ENCODE data around the gene TREML2. TPM values are rescaled to one million over a fixed set of nuclear protein-coding genes. Genes with fewer than 3 reads are reported as not detected.

The TREML2 gene
- polyA plus RNA-seq, 1 donor (not counting 4 experiments of a cell fraction or from before 2014, with no cell fraction given), result 0.03 TPM

DNA sequence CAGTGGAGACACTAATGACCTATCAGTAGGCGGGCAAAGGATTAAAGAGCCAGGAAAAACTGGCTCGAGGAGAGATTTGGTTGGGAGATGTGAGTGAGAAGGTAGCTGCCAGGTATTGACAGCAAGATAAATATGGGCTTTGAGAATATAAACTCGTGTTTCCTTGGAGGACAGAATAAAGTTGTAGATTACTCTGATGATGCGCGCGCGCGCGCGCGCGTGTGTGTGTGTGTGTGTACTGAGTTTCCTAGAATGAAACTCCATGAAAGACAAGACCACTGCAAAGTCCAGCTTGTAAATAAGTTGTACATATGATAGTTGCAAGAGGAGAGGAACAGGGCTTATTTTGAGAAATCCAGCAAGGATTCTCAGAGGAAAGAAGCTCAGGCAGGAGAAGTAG is 24.8 kb downstream of the TREML2 start:
- Histone ChIP-seq H3K4me2 (ENCODE audit: control insufficient read depth, extremely low read depth, insufficient read depth, low read depth, low read length) (no peak overlapping the region), H3K9me1 (ENCODE audit: control insufficient read depth, extremely low read depth, insufficient read depth, low read length) (no peaks in the 10 kb centered on the region), H3K27me3 (ENCODE audit: control insufficient read depth, extremely low read depth, insufficient read depth, low read length) (peaks cover 10% of the 10 kb centered on the region), H3K36me3 (ENCODE audit: control insufficient read depth in 2 of 2, extremely low read depth in 1 of 2, insufficient read depth in 2 of 2, low read length in 2 of 2) (no peaks in the 10 kb centered on the region), H3K9ac (ENCODE audit: control insufficient read depth, extremely low read depth, insufficient read depth, low read length) (no peak overlapping the region), H3K4me3 (ENCODE audit: control insufficient read depth in 2 of 3, extremely low read depth in 1 of 3, insufficient read depth in 2 of 3, low read depth in 1 of 3, low read length in 3 of 3) (no peak overlapping the region), H3K79me2 (ENCODE audit: control insufficient read depth, insufficient read depth, low read length) (no peaks in the 10 kb centered on the region), H4K20me1 (ENCODE audit: control insufficient read depth, extremely low read depth, insufficient read depth, low read length) (no peaks in the 10 kb centered on the region), H3K27ac (ENCODE audit: control insufficient read depth, insufficient read depth, low read length) (no peak overlapping the region), H2AFZ (ENCODE audit: control insufficient read depth, low read length) (no peak overlapping the region), H3K4me1 (ENCODE audit: control insufficient read depth, extremely low read depth, insufficient read depth, low read length) (no peaks in the 10 kb centered on the region), H3K9me3 (ENCODE audit: control insufficient read depth, low read depth, low read length) (no peaks in the 10 kb centered on the region)
- DNase-seq (ENCODE audit: low read depth, low spot score) (no peak), FAIRE-seq (no peak)
- TF ChIP-seq, protein P1, sequence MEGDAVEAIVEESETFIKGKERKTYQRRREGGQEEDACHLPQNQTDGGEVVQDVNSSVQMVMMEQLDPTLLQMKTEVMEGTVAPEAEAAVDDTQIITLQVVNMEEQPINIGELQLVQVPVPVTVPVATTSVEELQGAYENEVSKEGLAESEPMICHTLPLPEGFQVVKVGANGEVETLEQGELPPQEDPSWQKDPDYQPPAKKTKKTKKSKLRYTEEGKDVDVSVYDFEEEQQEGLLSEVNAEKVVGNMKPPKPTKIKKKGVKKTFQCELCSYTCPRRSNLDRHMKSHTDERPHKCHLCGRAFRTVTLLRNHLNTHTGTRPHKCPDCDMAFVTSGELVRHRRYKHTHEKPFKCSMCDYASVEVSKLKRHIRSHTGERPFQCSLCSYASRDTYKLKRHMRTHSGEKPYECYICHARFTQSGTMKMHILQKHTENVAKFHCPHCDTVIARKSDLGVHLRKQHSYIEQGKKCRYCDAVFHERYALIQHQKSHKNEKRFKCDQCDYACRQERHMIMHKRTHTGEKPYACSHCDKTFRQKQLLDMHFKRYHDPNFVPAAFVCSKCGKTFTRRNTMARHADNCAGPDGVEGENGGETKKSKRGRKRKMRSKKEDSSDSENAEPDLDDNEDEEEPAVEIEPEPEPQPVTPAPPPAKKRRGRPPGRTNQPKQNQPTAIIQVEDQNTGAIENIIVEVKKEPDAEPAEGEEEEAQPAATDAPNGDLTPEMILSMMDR (optimal IDR thresholded peaks at IDR 0.05 in 1 of 3, IDR thresholded peaks at IDR 0.05 in 1 of 3, conservative IDR thresholded peaks at IDR 0.05 in 1 of 3; ENCODE audit: extremely low read depth in 1 of 3, insufficient read depth in 2 of 3, low read length in 3 of 3), result no peak
- TF ChIP-seq EZH2 (IDR thresholded peaks at IDR 0.05; ENCODE audit: low read length), result no peak
- dilution Hi-C loops (cut with MboI; ENCODE audit: extremely low pct_ligation_motif_present, low sequenced_read_pairs), result loop anchor here (25.0 kb wide), 1 partner anchor 89 kb away; no protein-coding TSS in a partner anchor

- Histone ChIP-seq H4K20me1 (ENCODE audit: control insufficient read depth, extremely low read depth, insufficient read depth, low read length) (no peaks in the 10 kb centered on the region), H3K9me3 (ENCODE audit: control insufficient read depth, low read depth, low read length) (no peaks in the 10 kb centered on the region), H3K4me2 (ENCODE audit: control insufficient read depth, extremely low read depth, insufficient read depth, low read depth, low read length) (no peak overlapping the region), H3K9me1 (ENCODE audit: control insufficient read depth, extremely low read depth, insufficient read depth, low read length) (no peaks in the 10 kb centered on the region), H3K4me1 (ENCODE audit: control insufficient read depth, extremely low read depth, insufficient read depth, low read length) (no peaks in the 10 kb centered on the region), H3K9ac (ENCODE audit: control insufficient read depth, extremely low read depth, insufficient read depth, low read length) (no peak overlapping the region), H3K36me3 (ENCODE audit: control insufficient read depth in 2 of 2, extremely low read depth in 1 of 2, insufficient read depth in 2 of 2, low read length in 2 of 2) (no peaks in the 10 kb centered on the region), H3K27me3 (ENCODE audit: control insufficient read depth, extremely low read depth, insufficient read depth, low read length) (peaks cover 10% of the 10 kb centered on the region), H2AFZ (ENCODE audit: control insufficient read depth, low read length) (no peak overlapping the region), H3K4me3 (ENCODE audit: control insufficient read depth in 2 of 3, extremely low read depth in 1 of 3, insufficient read depth in 2 of 3, low read depth in 1 of 3, low read length in 3 of 3) (no peak overlapping the region), H3K27ac (ENCODE audit: control insufficient read depth, insufficient read depth, low read length) (no peak overlapping the region), H3K79me2 (ENCODE audit: control insufficient read depth, insufficient read depth, low read length) (no peaks in the 10 kb centered on the region)
- no peak for FAIRE-seq
- TF ChIP-seq, protein P1 (optimal IDR thresholded peaks at IDR 0.05 in 1 of 3, IDR thresholded peaks at IDR 0.05 in 1 of 3, conservative IDR thresholded peaks at IDR 0.05 in 1 of 3; ENCODE audit: extremely low read depth in 1 of 3, insufficient read depth in 2 of 3, low read length in 3 of 3), result no peak
- no peak for TF ChIP-seq EZH2 (IDR thresholded peaks at IDR 0.05; ENCODE audit: low read length)
- DNase-seq (ENCODE audit: low read depth, low spot score), result no peak
- dilution Hi-C loops (cut with MboI; ENCODE audit: extremely low pct_ligation_motif_present, low sequenced_read_pairs), result loop anchor here (25.0 kb wide), 1 partner anchor 88 kb away; no protein-coding TSS in a partner anchor
These were observed 25.9 kb downstream of the TREML2 start for GRCh38 chr6:41175084-41175483.
